Skeletal muscle satellite cell (primary cell): Measurements from ENCODE around the gene CAVIN1.
"Not testable (repeated sequence)": the region's sequence is repeated elsewhere in the genome, so short reads cannot be mapped to it uniquely, and the experiment has no call there.

ENCODE experiments used
- H3K27me3 ChIP-seq: 2 replicates; pipeline ENCODE4 v1.7.0; 2013; ENCODE audit warnings: low read length; ENCODE audit not compliant: control insufficient read depth, insufficient read depth
- H3K36me3 ChIP-seq: 2 replicates; pipeline ENCODE4 v1.7.0; 2013; ENCODE audit warnings: mild to moderate bottlenecking, control low read depth, low read length; ENCODE audit not compliant: insufficient read depth
- H3K4me1 ChIP-seq: 2 replicates; pipeline ENCODE4 v1.7.0; 2013; ENCODE audit warnings: low read length; ENCODE audit not compliant: control insufficient read depth, insufficient read depth
- H3K4me2 ChIP-seq: 2 replicates; pipeline ENCODE4 v1.7.0; 2013; ENCODE audit warnings: mild to moderate bottlenecking, low read length
- H3K4me3 ChIP-seq: 2 replicates; pipeline ENCODE4 v1.7.0; 2013; ENCODE audit warnings: low read length
- H3K9ac ChIP-seq: 2 replicates; pipeline ENCODE4 v1.7.0; 2013; ENCODE audit warnings: mild to moderate bottlenecking, low read depth, low read length, moderate library complexity
- H3K9me3 ChIP-seq: replicated peaks from 2 replicates; pipeline ENCODE4 v1.7.0; 2013; ENCODE audit warnings: mild to moderate bottlenecking, control low read depth, low read length

The CAVIN1 gene

GRCh38 chr17:42387661-42388380 is 35.2 kb downstream of the CAVIN1 start:
- Histone ChIP-seq H3K36me3 (no peaks in the 10 kb centered on the region), H3K9me3 (no peaks in the 10 kb centered on the region), H3K4me1 (peaks cover 18% of the 10 kb centered on the region), H3K4me2 (peak overlapping the region; percentile 86), H3K27me3 (no peaks in the 10 kb centered on the region), H3K4me3 (peak overlapping the region; percentile 84), H3K9ac (peak overlapping the region; percentile 91)

GRCh38 chr17:42386777-42387657 is 36.0 kb downstream of the CAVIN1 start:
- Histone ChIP-seq H3K27me3 (no peaks in the 10 kb centered on the region), H3K4me3 (peak overlapping the region; percentile 84), H3K4me2 (peak overlapping the region; percentile 86), H3K9me3 (no peaks in the 10 kb centered on the region), H3K36me3 (no peaks in the 10 kb centered on the region), H3K4me1 (peaks cover 18% of the 10 kb centered on the region), H3K9ac (peak overlapping the region; percentile 91)

- no peak overlapping the region for H3K4me2 ChIP-seq
- no peak overlapping the region for H3K9ac ChIP-seq
- H3K9me3 ChIP-seq = no peaks in the 10 kb centered on the region
- H3K27me3 ChIP-seq = no peaks in the 10 kb centered on the region
- no peaks in the 10 kb centered on the region for H3K36me3 ChIP-seq
- H3K4me3 ChIP-seq = no peak overlapping the region
- peaks cover 23% of the 10 kb centered on the region for H3K4me1 ChIP-seq
Observed at GRCh38 chr17:42381898-42382297, 41.2 kb downstream of the CAVIN1 start.

GRCh38 chr17:42380935-42381334 is 42.1 kb downstream of the CAVIN1 start:
- H3K27me3 ChIP-seq = no peaks in the 10 kb centered on the region
- no peaks in the 10 kb centered on the region for H3K36me3 ChIP-seq
- H3K4me3 ChIP-seq = no peak overlapping the region
- H3K9me3 ChIP-seq = no peaks in the 10 kb centered on the region
- H3K4me1 ChIP-seq = peaks cover 15% of the 10 kb centered on the region
- no peak overlapping the region for H3K4me2 ChIP-seq
- no peak overlapping the region for H3K9ac ChIP-seq

GRCh38 chr17:42378959-42379594 is 44.0 kb downstream of the CAVIN1 start:
- Histone ChIP-seq H3K4me3 (peak overlapping the region; percentile 61), H3K9me3 (no peaks in the 10 kb centered on the region), H3K9ac (peak overlapping the region; percentile 61), H3K27me3 (no peaks in the 10 kb centered on the region), H3K4me2 (peak overlapping the region; percentile 85), H3K4me1 (peaks cover 15% of the 10 kb centered on the region), H3K36me3 (no peaks in the 10 kb centered on the region)

GRCh38 chr17:42378359-42378958 is 44.6 kb downstream of the CAVIN1 start:
- Histone ChIP-seq H3K4me3 (peak overlapping the region; percentile 61), H3K4me1 (peaks cover 15% of the 10 kb centered on the region), H3K9me3 (no peaks in the 10 kb centered on the region), H3K4me2 (peak overlapping the region; percentile 85), H3K36me3 (no peaks in the 10 kb centered on the region), H3K9ac (peak overlapping the region; percentile 61), H3K27me3 (no peaks in the 10 kb centered on the region)

GRCh38 chr17:42373896-42374295 is 49.2 kb downstream of the CAVIN1 start:
- H3K27me3 ChIP-seq = no peaks in the 10 kb centered on the region
- H3K4me1 ChIP-seq = peaks cover 8% of the 10 kb centered on the region
- peaks cover 4% of the 10 kb centered on the region for H3K36me3 ChIP-seq
- no peaks in the 10 kb centered on the region for H3K9me3 ChIP-seq
- H3K4me2 ChIP-seq = no peak overlapping the region
- H3K9ac ChIP-seq = no peak overlapping the region
- H3K4me3 ChIP-seq = no peak overlapping the region

GRCh38 chr17:42372142-42372541 is 50.9 kb downstream of the CAVIN1 start:
- no peaks in the 10 kb centered on the region for H3K27me3 ChIP-seq

GRCh38 chr17:42368797-42369561 is 54.1 kb downstream of the CAVIN1 start:
- H3K4me1 ChIP-seq = peaks cover 17% of the 10 kb centered on the region
- H3K9ac ChIP-seq = not testable (repeated sequence)

More at GRCh38 chr17:42372142-42372541, 50.9 kb downstream of the CAVIN1 start:
- peaks cover 2% of the 10 kb centered on the region for H3K4me1 ChIP-seq
- H3K4me3 ChIP-seq = no peak overlapping the region
- H3K9me3 ChIP-seq = no peaks in the 10 kb centered on the region
- H3K9ac ChIP-seq = no peak overlapping the region
- H3K36me3 ChIP-seq = peaks cover 4% of the 10 kb centered on the region
- H3K4me2 ChIP-seq = no peak overlapping the region

GRCh38 chr17:42368310-42368709 is 54.7 kb downstream of the CAVIN1 start:
- H3K4me2 ChIP-seq, H3K36me3 ChIP-seq, H3K9ac ChIP-seq, H3K4me3 ChIP-seq, H3K9me3 ChIP-seq, H3K27me3 ChIP-seq: not testable (repeated sequence)
- H3K4me1 ChIP-seq = peaks cover 22% of the 10 kb centered on the region

More at GRCh38 chr17:42368797-42369561, 54.1 kb downstream of the CAVIN1 start:
- not testable (repeated sequence) for H3K27me3 ChIP-seq, H3K4me2 ChIP-seq, H3K4me3 ChIP-seq, H3K36me3 ChIP-seq, H3K9me3 ChIP-seq
